ENCODE measurements around the gene MAP4K1.

Gene MAP4K1

GRCh38 chr19:38592940-38593339 is 24.8 kb downstream of the MAP4K1 start:
- DNase-seq = no peak
- Histone ChIP-seq H3K9me3 (replicated peaks; ENCODE audit: insufficient read depth, low read length) (no peaks in the 10 kb centered on the region), H3K27ac (ENCODE audit: low read length) (no peak overlapping the region), H4K20me1 (ENCODE audit: insufficient read depth, low read length) (no peaks in the 10 kb centered on the region), H3K9ac (ENCODE audit: low read length) (no peak overlapping the region), H3K9me2 (replicated peaks; ENCODE audit: insufficient read depth, low read length) (no peaks in the 10 kb centered on the region), H3K4me1 (ENCODE audit: low read length) (no peaks in the 10 kb centered on the region), H3K4me2 (ENCODE audit: low read depth, low read length) (no peak overlapping the region), H3K4me3 (ENCODE audit: low read length) (no peak overlapping the region), H2AFZ (ENCODE audit: low read length) (no peak overlapping the region), H3F3A (ENCODE audit: insufficient read depth, low read length) (no peaks in the 10 kb centered on the region), H3K36me3 (replicated peaks; ENCODE audit: insufficient read depth, low read length) (no peaks in the 10 kb centered on the region), H3K79me2 (ENCODE audit: low read length) (no peaks in the 10 kb centered on the region), H3K27me3 (replicated peaks; ENCODE audit: insufficient read depth, low read length) (no peaks in the 10 kb centered on the region)
- TF ChIP-seq EZH2phosphoT487 (IDR thresholded peaks at IDR 0.05; ENCODE audit: low read length) = no peak
- TF ChIP-seq EZH2 (optimal IDR thresholded peaks at IDR 0.05; ENCODE audit: low read depth, low read length) = no peak

- no peaks in the 10 kb centered on the region for H3K79me2 ChIP-seq (ENCODE audit: low read length)
- no peak overlapping the region for H3K4me2 ChIP-seq (ENCODE audit: low read depth, low read length)
- H3K9me2 ChIP-seq (replicated peaks; ENCODE audit: insufficient read depth, low read length) = no peaks in the 10 kb centered on the region
- H3K4me3 ChIP-seq (ENCODE audit: low read length) = no peak overlapping the region
- DNase-seq = no peak
- no peaks in the 10 kb centered on the region for H4K20me1 ChIP-seq (ENCODE audit: insufficient read depth, low read length)
- H2AFZ ChIP-seq (ENCODE audit: low read length) = no peak overlapping the region
- H3K27me3 ChIP-seq (replicated peaks; ENCODE audit: insufficient read depth, low read length) = no peaks in the 10 kb centered on the region
- H3K4me1 ChIP-seq (ENCODE audit: low read length) = peaks cover 5% of the 10 kb centered on the region
- H3K9me3 ChIP-seq (replicated peaks; ENCODE audit: insufficient read depth, low read length) = no peaks in the 10 kb centered on the region
- no peak for TF ChIP-seq EZH2phosphoT487 (IDR thresholded peaks at IDR 0.05; ENCODE audit: low read length)
- TF ChIP-seq, protein P1, sequence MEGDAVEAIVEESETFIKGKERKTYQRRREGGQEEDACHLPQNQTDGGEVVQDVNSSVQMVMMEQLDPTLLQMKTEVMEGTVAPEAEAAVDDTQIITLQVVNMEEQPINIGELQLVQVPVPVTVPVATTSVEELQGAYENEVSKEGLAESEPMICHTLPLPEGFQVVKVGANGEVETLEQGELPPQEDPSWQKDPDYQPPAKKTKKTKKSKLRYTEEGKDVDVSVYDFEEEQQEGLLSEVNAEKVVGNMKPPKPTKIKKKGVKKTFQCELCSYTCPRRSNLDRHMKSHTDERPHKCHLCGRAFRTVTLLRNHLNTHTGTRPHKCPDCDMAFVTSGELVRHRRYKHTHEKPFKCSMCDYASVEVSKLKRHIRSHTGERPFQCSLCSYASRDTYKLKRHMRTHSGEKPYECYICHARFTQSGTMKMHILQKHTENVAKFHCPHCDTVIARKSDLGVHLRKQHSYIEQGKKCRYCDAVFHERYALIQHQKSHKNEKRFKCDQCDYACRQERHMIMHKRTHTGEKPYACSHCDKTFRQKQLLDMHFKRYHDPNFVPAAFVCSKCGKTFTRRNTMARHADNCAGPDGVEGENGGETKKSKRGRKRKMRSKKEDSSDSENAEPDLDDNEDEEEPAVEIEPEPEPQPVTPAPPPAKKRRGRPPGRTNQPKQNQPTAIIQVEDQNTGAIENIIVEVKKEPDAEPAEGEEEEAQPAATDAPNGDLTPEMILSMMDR (IDR thresholded peaks at IDR 0.05; ENCODE audit: low read length) = no peak
- no peak for TF ChIP-seq EZH2 (optimal IDR thresholded peaks at IDR 0.05; ENCODE audit: low read depth, low read length)
- no peak overlapping the region for H3K9ac ChIP-seq (ENCODE audit: low read length)
- H3F3A ChIP-seq (ENCODE audit: insufficient read depth, low read length) = peaks cover 7% of the 10 kb centered on the region
- no peaks in the 10 kb centered on the region for H3K36me3 ChIP-seq (replicated peaks; ENCODE audit: insufficient read depth, low read length)
- no peak overlapping the region for H3K27ac ChIP-seq (ENCODE audit: low read length)
Measured at GRCh38 chr19:38588041-38588440, 29.7 kb downstream of the MAP4K1 start.

DNA sequence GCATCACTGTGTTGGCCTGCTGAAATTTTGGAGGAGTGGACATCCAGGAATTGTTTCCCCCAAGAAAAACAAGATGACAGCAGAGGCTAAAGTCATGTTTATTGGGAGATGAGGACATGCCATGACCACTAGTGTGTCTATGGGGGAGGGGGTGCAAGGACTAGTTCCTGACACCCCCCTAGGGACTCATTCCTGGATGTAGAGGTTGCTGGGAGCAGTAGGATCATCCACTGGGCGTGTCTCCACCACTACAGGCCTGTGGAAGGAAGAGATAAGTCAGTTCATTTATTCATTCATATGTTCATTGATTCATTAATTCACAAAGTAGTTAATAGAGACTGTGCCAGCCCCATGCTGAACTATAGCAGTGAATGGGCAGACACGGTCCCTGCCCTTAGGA is 30.2 kb downstream of the MAP4K1 start:
- no peaks in the 10 kb centered on the region for H3K9me3 ChIP-seq (replicated peaks; ENCODE audit: insufficient read depth, low read length)
- H4K20me1 ChIP-seq (ENCODE audit: insufficient read depth, low read length) = no peaks in the 10 kb centered on the region
- no peaks in the 10 kb centered on the region for H3K9me2 ChIP-seq (replicated peaks; ENCODE audit: insufficient read depth, low read length)
- H3K27me3 ChIP-seq (replicated peaks; ENCODE audit: insufficient read depth, low read length) = 0 out of 2 replicates have a peak, but pooled peaks cover 3% of the 10 kb centered on the region
- no peak overlapping the region for H2AFZ ChIP-seq (ENCODE audit: low read length)
- no peak for DNase-seq
- no peak overlapping the region for H3K4me2 ChIP-seq (ENCODE audit: low read depth, low read length)
- H3K27ac ChIP-seq (ENCODE audit: low read length) = no peak overlapping the region
- no peak for TF ChIP-seq EZH2phosphoT487 (IDR thresholded peaks at IDR 0.05; ENCODE audit: low read length)
- TF ChIP-seq EZH2 (optimal IDR thresholded peaks at IDR 0.05; ENCODE audit: low read depth, low read length) = no peak
- TF ChIP-seq, protein P1 (IDR thresholded peaks at IDR 0.05; ENCODE audit: low read length) = no peak
- H3K4me1 ChIP-seq (ENCODE audit: low read length) = peaks cover 5% of the 10 kb centered on the region
- no peaks in the 10 kb centered on the region for H3K36me3 ChIP-seq (replicated peaks; ENCODE audit: insufficient read depth, low read length)
- H3K79me2 ChIP-seq (ENCODE audit: low read length) = no peaks in the 10 kb centered on the region
- H3F3A ChIP-seq (ENCODE audit: insufficient read depth, low read length) = peaks cover 7% of the 10 kb centered on the region
- H3K9ac ChIP-seq (ENCODE audit: low read length) = no peak overlapping the region
- no peak overlapping the region for H3K4me3 ChIP-seq (ENCODE audit: low read length)

- H3K27me3 ChIP-seq (replicated peaks; ENCODE audit: insufficient read depth, low read length) = 0 out of 2 replicates have a peak, but pooled peaks cover 16% of the 10 kb centered on the region
- no peak overlapping the region for H3K4me3 ChIP-seq (ENCODE audit: low read length)
- H3F3A ChIP-seq (ENCODE audit: insufficient read depth, low read length) = peaks cover 7% of the 10 kb centered on the region
- no peaks in the 10 kb centered on the region for H3K79me2 ChIP-seq (ENCODE audit: low read length)
- no peaks in the 10 kb centered on the region for H4K20me1 ChIP-seq (ENCODE audit: insufficient read depth, low read length)
- no peak for DNase-seq
- H3K9me2 ChIP-seq (replicated peaks; ENCODE audit: insufficient read depth, low read length) = no peaks in the 10 kb centered on the region
- TF ChIP-seq EZH2 (optimal IDR thresholded peaks at IDR 0.05; ENCODE audit: low read depth, low read length) = no peak
- no peak for TF ChIP-seq EZH2phosphoT487 (IDR thresholded peaks at IDR 0.05; ENCODE audit: low read length)
- TF ChIP-seq, protein P1 (IDR thresholded peaks at IDR 0.05; ENCODE audit: low read length) = no peak
- H3K4me1 ChIP-seq (ENCODE audit: low read length) = peaks cover 5% of the 10 kb centered on the region
- H3K9ac ChIP-seq (ENCODE audit: low read length) = no peak overlapping the region
- H3K4me2 ChIP-seq (ENCODE audit: low read depth, low read length) = peak overlapping the region; percentile 18
- no peaks in the 10 kb centered on the region for H3K9me3 ChIP-seq (replicated peaks; ENCODE audit: insufficient read depth, low read length)
- no peaks in the 10 kb centered on the region for H3K36me3 ChIP-seq (replicated peaks; ENCODE audit: insufficient read depth, low read length)
- peak overlapping the region; percentile 22; the same call in 1 of the 2 replicates for H3K27ac ChIP-seq (ENCODE audit: low read length)
- H2AFZ ChIP-seq (ENCODE audit: low read length) = 0 out of 2 replicates have a peak overlapping the region, but pooled peaks have one; percentile 1
Measured at GRCh38 chr19:38583985-38584305, 33.8 kb downstream of the MAP4K1 start.

Measured in MM.1S (cell line).